WTC11 (cell line): ENCODE measurements around the gene SH3RF2. TPM values are rescaled to one million over a fixed set of nuclear protein-coding genes. Genes with fewer than 3 reads are reported as not detected.

Experiments
- ATAC-seq: fragments of 200-7000 bp; cut with Tn5 transposase; 2 replicates; pipeline ENCODE4 v1.10.0; 2021; ENCODE audit warnings: mild to moderate bottlenecking, moderate library complexity
- CTCF ChIA-PET: fragments of 300-600 bp; sonication (Branson Sonifier 250); formaldehyde crosslinking; loops from one replicate; lab custom pipeline; 2021; ENCODE audit warnings: antibody characterized with exemption; lab: Charles Lee
- POLR2A ChIA-PET: fragments of 350-600 bp; sonication (Branson Sonifier 250); formaldehyde crosslinking; loops from one replicate; lab custom pipeline; 2021; ENCODE audit warnings: antibody characterized with exemption; lab: Charles Lee
- DNase-seq: peaks from one replicate; pipeline ENCODE4 v3.0.0; 2021; ENCODE audit warnings: low spot score
- H3K27ac Mint-ChIP-seq: 2 replicates; pipeline ENCODE4 v1.8.0; 2021; ENCODE audit warnings: mixed read lengths
- H3K27me3 Mint-ChIP-seq: 2 replicates; pipeline ENCODE4 v1.8.0; 2021; ENCODE audit warnings: low read depth, mild to moderate bottlenecking, moderate library complexity, mixed read lengths
- H3K36me3 Mint-ChIP-seq: 2 replicates; pipeline ENCODE4 v1.8.0; 2021; ENCODE audit warnings: mixed read lengths
- H3K4me1 Mint-ChIP-seq: 2 replicates; pipeline ENCODE4 v1.8.0; 2022; ENCODE audit warnings: mixed read lengths
- H3K4me3 Mint-ChIP-seq: 2 replicates; pipeline ENCODE4 v1.8.0; 2021; ENCODE audit warnings: mild to moderate bottlenecking, moderate library complexity, mixed read lengths
- H3K9me3 Mint-ChIP-seq: 2 replicates; pipeline ENCODE4 v1.8.0; 2021; ENCODE audit warnings: mixed read lengths
- CBFB ChIP-seq: sonication (generic); formaldehyde crosslinking; IDR thresholded peaks from 2 replicates; pipeline ENCODE4 v1.8.1; 2022; ENCODE audit warnings: mild to moderate bottlenecking, low read depth, missing genetic modification reagents
- ESRRA ChIP-seq: sonication (generic); formaldehyde crosslinking; IDR thresholded peaks from 2 replicates; pipeline ENCODE4 v1.8.1; 2022; ENCODE audit warnings: mild to moderate bottlenecking, missing genetic modification reagents, borderline replicate concordance
- ETV6 ChIP-seq: sonication (generic); formaldehyde crosslinking; IDR thresholded peaks from 2 replicates; pipeline ENCODE4 v1.8.1; 2022; ENCODE audit warnings: mild to moderate bottlenecking, missing genetic modification reagents
- HMGA2 ChIP-seq: fragments of 250-450 bp; sonication (Bioruptor Pico); IDR thresholded peaks from 2 replicates; pipeline ENCODE4 v1.4.0; 2021; ENCODE audit warnings: mild to moderate bottlenecking, moderate library complexity
- IRF2 ChIP-seq: sonication (generic); formaldehyde crosslinking; IDR thresholded peaks from 2 replicates; pipeline ENCODE4 v1.8.0; 2022; ENCODE audit warnings: low read depth, missing genetic modification reagents, borderline replicate concordance
- KAT7 ChIP-seq: sonication (generic); formaldehyde crosslinking; IDR thresholded peaks from 2 replicates; pipeline ENCODE4 v1.8.1; 2023; ENCODE audit warnings: missing genetic modification reagents, mild to moderate bottlenecking, borderline replicate concordance
- NR1H2 ChIP-seq: sonication (generic); formaldehyde crosslinking; IDR thresholded peaks from 2 replicates; pipeline ENCODE4 v1.9.0; 2021; ENCODE audit warnings: mild to moderate bottlenecking, moderate library complexity, missing genetic modification reagents
- NR3C1 ChIP-seq: sonication (generic); formaldehyde crosslinking; conservative IDR thresholded peaks from 2 replicates; pipeline ENCODE4 v1.8.1; 2023; ENCODE audit warnings: low read depth, mild to moderate bottlenecking, missing genetic modification reagents
- SOX15 ChIP-seq: fragments of 250-450 bp; sonication (Bioruptor Pico); IDR thresholded peaks from 2 replicates; pipeline ENCODE4 v1.9.0; 2021; ENCODE audit warnings: mild to moderate bottlenecking
- SP1 ChIP-seq: sonication (generic); formaldehyde crosslinking; conservative IDR thresholded peaks from 2 replicates; pipeline ENCODE4 v1.8.1; 2022; ENCODE audit warnings: missing genetic modification reagents
- TEAD1 ChIP-seq: sonication (generic); formaldehyde crosslinking; IDR thresholded peaks from 2 replicates; pipeline ENCODE4 v1.8.0; 2022; ENCODE audit warnings: mild to moderate bottlenecking, missing genetic modification reagents
- ZBTB21 ChIP-seq: sonication (generic); formaldehyde crosslinking; IDR thresholded peaks from 2 replicates; pipeline ENCODE4 v1.8.1; 2023; ENCODE audit warnings: mild to moderate bottlenecking, missing genetic modification reagents, borderline replicate concordance
- ZNF671 ChIP-seq: fragments of 250-450 bp; sonication (Bioruptor Pico); IDR thresholded peaks from 2 replicates; pipeline ENCODE4 v1.8.0; 2021; ENCODE audit warnings: mild to moderate bottlenecking
- total RNA-seq: library from RNA; stranded (reverse); gene quantifications from 3 replicates; pipeline ENCODE4 v1.2.3, GENCODE V29; 2021
- TF ChIP-seq, protein P1 (sequence below): sonication (generic); formaldehyde crosslinking; IDR thresholded peaks from 2 replicates; pipeline ENCODE4 v1.8.1; 2023; ENCODE audit warnings: mild to moderate bottlenecking, moderate library complexity, missing genetic modification reagents
- TF ChIP-seq, protein P2 (sequence below): fragments of 250-450 bp; sonication (Bioruptor Pico); IDR thresholded peaks from 2 replicates; pipeline ENCODE4 v1.9.0; 2021; ENCODE audit warnings: mild to moderate bottlenecking
- TF ChIP-seq, protein P3 (sequence below): sonication (generic); formaldehyde crosslinking; IDR thresholded peaks from 2 replicates; pipeline ENCODE4 v1.8.1; 2022; ENCODE audit warnings: low read depth, missing genetic modification reagents, borderline replicate concordance
- TF ChIP-seq, protein P4 (sequence below): fragments of 250-450 bp; sonication (Bioruptor Pico); IDR thresholded peaks from 2 replicates; pipeline ENCODE4 v2.1.2; 2022; ENCODE audit warnings: mild to moderate bottlenecking, moderate library complexity
- TF ChIP-seq, protein P5 (sequence below): sonication (generic); formaldehyde crosslinking; IDR thresholded peaks from 2 replicates; pipeline ENCODE4 v1.8.1; 2022; ENCODE audit warnings: mild to moderate bottlenecking, moderate library complexity, missing genetic modification reagents
- TF ChIP-seq, protein P6 (sequence below): fragments of 250-450 bp; sonication (Bioruptor Pico); IDR thresholded peaks from 2 replicates; pipeline ENCODE4 v1.8.0; 2021; ENCODE audit warnings: mild to moderate bottlenecking

SH3RF2 gene
- total RNA-seq, 1 experiment from 2014 or later, result 0.83 TPM

DNA sequence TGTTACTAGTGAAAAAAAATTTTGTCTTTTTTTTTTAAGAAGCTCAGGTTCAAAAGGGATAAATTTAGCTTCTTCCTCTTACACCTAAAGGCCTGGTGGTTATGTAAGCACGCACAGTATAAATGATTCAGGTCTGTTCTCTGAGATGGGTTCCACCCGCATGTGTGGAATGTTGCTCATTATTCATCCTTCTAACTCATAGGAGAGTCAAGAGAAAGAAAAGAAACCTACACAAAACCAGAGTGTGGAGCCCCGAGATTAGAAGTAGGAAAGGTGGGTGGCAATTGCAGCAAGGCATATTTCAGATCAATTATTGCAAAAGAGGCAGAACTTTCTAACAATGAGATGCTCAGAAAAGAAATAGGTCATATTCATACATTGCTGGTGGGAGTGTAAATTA, 155.5 kb downstream of the SH3RF2 start:
- ATAC-seq, result no peak
- no peaks in the 10 kb centered on the region for H3K9me3 Mint-ChIP-seq
- CTCF ChIA-PET, result interaction anchor here (0.6 kb wide), 1 partner anchor 118 kb away, joined by 3 read pairs; no protein-coding TSS in a partner anchor

DNA sequence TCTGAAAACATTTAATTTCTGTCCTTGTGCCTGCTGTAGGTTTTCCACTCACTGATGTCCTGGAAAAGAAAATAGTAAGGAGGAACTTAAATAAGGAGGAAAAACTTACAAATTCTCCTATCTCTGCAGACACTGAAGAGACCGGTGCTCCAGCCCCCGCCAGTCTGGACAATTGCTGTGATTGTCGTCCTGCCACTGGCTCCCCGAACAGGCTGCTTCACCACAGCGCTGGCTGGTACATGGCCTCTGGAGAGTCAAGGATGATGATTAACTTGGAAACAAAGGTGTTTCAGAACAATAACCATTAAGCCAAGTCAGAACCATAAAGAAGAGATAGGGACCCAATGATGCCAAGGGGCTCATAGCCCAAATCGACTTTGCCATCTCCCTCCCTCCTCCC, 161.7 kb downstream of the SH3RF2 start:
- CTCF ChIA-PET, result no interaction called here
- no peaks in the 10 kb centered on the region for H3K36me3 Mint-ChIP-seq
- no peak overlapping the region for H3K27ac Mint-ChIP-seq
- H3K4me1 Mint-ChIP-seq, result peaks cover 24% of the 10 kb centered on the region
- no peak overlapping the region for H3K4me3 Mint-ChIP-seq
- no peak for DNase-seq
- H3K27me3 Mint-ChIP-seq, result no peaks in the 10 kb centered on the region
- POLR2A ChIA-PET, result no interaction called here
- TF ChIP-seq, protein P1, sequence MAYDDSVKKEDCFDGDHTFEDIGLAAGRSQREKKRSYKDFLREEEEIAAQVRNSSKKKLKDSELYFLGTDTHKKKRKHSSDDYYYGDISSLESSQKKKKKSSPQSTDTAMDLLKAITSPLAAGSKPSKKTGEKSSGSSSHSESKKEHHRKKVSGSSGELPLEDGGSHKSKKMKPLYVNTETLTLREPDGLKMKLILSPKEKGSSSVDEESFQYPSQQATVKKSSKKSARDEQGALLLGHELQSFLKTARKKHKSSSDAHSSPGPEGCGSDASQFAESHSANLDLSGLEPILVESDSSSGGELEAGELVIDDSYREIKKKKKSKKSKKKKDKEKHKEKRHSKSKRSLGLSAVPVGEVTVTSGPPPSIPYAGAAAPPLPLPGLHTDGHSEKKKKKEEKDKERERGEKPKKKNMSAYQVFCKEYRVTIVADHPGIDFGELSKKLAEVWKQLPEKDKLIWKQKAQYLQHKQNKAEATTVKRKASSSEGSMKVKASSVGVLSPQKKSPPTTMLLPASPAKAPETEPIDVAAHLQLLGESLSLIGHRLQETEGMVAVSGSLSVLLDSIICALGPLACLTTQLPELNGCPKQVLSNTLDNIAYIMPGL (CRISPR knock-in tag), result no peak
- TF ChIP-seq, protein P2, sequence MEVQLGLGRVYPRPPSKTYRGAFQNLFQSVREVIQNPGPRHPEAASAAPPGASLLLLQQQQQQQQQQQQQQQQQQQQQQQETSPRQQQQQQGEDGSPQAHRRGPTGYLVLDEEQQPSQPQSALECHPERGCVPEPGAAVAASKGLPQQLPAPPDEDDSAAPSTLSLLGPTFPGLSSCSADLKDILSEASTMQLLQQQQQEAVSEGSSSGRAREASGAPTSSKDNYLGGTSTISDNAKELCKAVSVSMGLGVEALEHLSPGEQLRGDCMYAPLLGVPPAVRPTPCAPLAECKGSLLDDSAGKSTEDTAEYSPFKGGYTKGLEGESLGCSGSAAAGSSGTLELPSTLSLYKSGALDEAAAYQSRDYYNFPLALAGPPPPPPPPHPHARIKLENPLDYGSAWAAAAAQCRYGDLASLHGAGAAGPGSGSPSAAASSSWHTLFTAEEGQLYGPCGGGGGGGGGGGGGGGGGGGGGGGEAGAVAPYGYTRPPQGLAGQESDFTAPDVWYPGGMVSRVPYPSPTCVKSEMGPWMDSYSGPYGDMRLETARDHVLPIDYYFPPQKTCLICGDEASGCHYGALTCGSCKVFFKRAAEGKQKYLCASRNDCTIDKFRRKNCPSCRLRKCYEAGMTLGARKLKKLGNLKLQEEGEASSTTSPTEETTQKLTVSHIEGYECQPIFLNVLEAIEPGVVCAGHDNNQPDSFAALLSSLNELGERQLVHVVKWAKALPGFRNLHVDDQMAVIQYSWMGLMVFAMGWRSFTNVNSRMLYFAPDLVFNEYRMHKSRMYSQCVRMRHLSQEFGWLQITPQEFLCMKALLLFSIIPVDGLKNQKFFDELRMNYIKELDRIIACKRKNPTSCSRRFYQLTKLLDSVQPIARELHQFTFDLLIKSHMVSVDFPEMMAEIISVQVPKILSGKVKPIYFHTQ, result no peak
- TF ChIP-seq NR3C1 (CRISPR knock-in tag), result no peak
- TF ChIP-seq IRF2 (CRISPR knock-in tag), result no peak
- TF ChIP-seq, all 79 proteins: peak for 0
- no peaks in the 10 kb centered on the region for H3K9me3 Mint-ChIP-seq
- ATAC-seq, result no peak

More for the DNA sequence above, 155.5 kb downstream of the SH3RF2 start:
- Mint-ChIP-seq H3K4me1 (no peaks in the 10 kb centered on the region), H3K27ac (no peak overlapping the region), H3K4me3 (no peak overlapping the region), H3K36me3 (no peaks in the 10 kb centered on the region)
- POLR2A ChIA-PET, result no interaction called here
- no peak for TF ChIP-seq TEAD1 (CRISPR knock-in tag)
- no peak for TF ChIP-seq SOX15 (CRISPR knock-in tag)
- TF ChIP-seq, protein P3, sequence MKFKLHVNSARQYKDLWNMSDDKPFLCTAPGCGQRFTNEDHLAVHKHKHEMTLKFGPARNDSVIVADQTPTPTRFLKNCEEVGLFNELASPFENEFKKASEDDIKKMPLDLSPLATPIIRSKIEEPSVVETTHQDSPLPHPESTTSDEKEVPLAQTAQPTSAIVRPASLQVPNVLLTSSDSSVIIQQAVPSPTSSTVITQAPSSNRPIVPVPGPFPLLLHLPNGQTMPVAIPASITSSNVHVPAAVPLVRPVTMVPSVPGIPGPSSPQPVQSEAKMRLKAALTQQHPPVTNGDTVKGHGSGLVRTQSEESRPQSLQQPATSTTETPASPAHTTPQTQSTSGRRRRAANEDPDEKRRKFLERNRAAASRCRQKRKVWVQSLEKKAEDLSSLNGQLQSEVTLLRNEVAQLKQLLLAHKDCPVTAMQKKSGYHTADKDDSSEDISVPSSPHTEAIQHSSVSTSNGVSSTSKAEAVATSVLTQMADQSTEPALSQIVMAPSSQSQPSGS (CRISPR knock-in tag), result no peak
- no peak for TF ChIP-seq CBFB (CRISPR knock-in tag)
- TF ChIP-seq ZNF671 (CRISPR knock-in tag), result no peak
- TF ChIP-seq HMGA2 (CRISPR knock-in tag), result no peak
- no peak for TF ChIP-seq KAT7 (CRISPR knock-in tag)
- TF ChIP-seq NR1H2 (CRISPR knock-in tag), result no peak
- TF ChIP-seq IRF2 (CRISPR knock-in tag), result no peak
- TF ChIP-seq, protein P4, sequence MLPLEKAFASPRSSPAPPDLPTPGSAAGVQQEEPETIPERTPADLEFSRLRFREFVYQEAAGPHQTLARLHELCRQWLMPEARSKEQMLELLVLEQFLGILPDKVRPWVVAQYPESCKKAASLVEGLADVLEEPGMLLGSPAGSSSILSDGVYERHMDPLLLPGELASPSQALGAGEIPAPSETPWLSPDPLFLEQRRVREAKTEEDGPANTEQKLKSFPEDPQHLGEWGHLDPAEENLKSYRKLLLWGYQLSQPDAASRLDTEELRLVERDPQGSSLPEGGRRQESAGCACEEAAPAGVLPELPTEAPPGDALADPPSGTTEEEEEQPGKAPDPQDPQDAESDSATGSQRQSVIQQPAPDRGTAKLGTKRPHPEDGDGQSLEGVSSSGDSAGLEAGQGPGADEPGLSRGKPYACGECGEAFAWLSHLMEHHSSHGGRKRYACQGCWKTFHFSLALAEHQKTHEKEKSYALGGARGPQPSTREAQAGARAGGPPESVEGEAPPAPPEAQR (CRISPR knock-in tag), result no peak
- no peak for TF ChIP-seq ETV6
- TF ChIP-seq, protein P5, sequence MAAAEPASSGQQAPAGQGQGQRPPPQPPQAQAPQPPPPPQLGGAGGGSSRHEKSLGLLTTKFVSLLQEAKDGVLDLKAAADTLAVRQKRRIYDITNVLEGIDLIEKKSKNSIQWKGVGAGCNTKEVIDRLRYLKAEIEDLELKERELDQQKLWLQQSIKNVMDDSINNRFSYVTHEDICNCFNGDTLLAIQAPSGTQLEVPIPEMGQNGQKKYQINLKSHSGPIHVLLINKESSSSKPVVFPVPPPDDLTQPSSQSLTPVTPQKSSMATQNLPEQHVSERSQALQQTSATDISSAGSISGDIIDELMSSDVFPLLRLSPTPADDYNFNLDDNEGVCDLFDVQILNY (CRISPR knock-in tag), result no peak
- TF ChIP-seq, protein P6, sequence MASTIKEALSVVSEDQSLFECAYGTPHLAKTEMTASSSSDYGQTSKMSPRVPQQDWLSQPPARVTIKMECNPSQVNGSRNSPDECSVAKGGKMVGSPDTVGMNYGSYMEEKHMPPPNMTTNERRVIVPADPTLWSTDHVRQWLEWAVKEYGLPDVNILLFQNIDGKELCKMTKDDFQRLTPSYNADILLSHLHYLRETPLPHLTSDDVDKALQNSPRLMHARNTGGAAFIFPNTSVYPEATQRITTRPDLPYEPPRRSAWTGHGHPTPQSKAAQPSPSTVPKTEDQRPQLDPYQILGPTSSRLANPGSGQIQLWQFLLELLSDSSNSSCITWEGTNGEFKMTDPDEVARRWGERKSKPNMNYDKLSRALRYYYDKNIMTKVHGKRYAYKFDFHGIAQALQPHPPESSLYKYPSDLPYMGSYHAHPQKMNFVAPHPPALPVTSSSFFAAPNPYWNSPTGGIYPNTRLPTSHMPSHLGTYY (CRISPR knock-in tag), result no peak
- TF ChIP-seq SP1 (CRISPR knock-in tag), result no peak
- TF ChIP-seq ESRRA (CRISPR knock-in tag), result no peak
- no peak for TF ChIP-seq ZBTB21 (CRISPR knock-in tag)
- TF ChIP-seq, all 79 proteins: peak for 0
- H3K27me3 Mint-ChIP-seq, result no peaks in the 10 kb centered on the region
- no peak for DNase-seq
